ENCODE results near the gene SLC38A3.

- TF ChIP-seq POLR2A (IDR thresholded peaks at IDR 0.05; ENCODE audit: extremely low read depth, insufficient read length) (no peak), CTCF (IDR thresholded peaks at IDR 0.05; ENCODE audit: low read depth, low read length) (no peak)
Measured at GRCh38 chr3:50243543-50243895, 38.4 kb downstream of the SLC38A3 start.

Data from NB4 (cell line).